HG02943 (cell line): ENCODE results near the gene WNT3A.

Experiments used
- ATAC-seq: cut with Tn5 transposase; IDR thresholded peaks from one replicate; pipeline ENCODE4 v1.9.1; 2021; ENCODE audit warnings: mild to moderate bottlenecking, low read depth, moderate library complexity; ENCODE audit not compliant: unreplicated experiment

Gene WNT3A

DNA sequence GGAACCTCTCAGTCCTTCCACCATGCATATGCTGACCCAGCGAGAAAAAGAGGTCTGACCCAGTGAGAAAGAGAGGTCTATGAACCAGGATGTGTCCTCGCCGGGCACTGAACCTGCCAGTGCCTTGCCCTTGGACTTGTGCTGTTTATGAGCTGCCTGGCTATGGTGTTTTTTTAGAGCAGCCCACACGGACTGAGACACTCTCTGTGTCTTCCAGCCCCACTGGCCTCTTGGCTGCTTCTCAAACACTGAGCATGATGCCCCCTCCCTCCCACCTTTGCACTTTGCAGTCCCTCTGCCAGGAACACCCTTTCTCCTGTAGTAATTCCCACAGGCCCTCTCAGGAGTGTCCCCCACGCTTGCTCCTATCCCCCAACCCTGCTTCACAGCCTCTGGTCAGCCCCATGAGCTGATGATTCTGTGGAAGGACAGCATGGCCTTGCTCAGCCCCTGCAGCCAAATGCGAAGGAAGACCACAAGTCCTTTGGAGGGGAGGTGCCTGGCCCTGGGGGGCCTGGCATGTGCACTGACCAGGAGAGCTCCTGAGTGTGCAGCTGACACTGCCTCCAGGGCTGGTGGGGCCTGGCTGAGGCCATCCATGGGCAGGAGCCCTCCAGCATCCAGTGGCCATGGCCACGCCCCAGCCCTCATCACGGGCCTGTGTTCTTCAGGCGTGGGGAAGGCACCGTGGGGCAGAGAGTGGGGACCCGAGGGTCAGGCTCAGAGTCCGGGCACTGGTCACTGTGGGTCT lies 23.8 kb downstream of the WNT3A start:
- ATAC-seq: no peak

- ATAC-seq: no peak
Observed at GRCh38 chr1:228031276-228031995, 24.6 kb downstream of the WNT3A start.

DNA sequence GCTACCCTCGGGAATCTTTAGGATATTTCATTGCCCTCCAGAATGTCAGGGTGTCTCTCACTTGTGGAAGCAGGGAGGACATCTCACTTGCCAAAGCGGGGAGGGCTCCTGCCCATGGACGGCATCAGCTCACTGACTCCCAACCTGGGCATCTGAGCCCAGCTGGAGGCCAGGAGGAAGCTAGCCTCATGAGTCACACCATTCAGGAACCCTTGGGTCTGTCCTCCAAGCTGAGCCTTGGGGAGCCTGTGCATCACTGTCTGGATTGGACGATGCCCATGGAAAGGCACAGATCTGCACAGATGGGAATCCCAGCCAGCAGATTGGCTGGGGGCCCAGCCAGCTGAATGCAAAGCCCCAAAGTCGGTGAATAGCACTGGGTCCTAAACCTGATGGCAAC lies 25.2 kb downstream of the WNT3A start:
- no peak for ATAC-seq

GRCh38 chr1:228033376-228033775 lies 26.6 kb downstream of the WNT3A start:
- no peak for ATAC-seq

- ATAC-seq: no peak
Observed at GRCh38 chr1:228034954-228035837, 28.4 kb downstream of the WNT3A start.

GRCh38 chr1:228035844-228036243 lies 29.0 kb downstream of the WNT3A start:
- no peak for ATAC-seq

GRCh38 chr1:228036701-228037231 lies 30.0 kb downstream of the WNT3A start:
- ATAC-seq: no peak

- no peak for ATAC-seq
Observed at GRCh38 chr1:228037401-228038386, 30.9 kb downstream of the WNT3A start.

DNA sequence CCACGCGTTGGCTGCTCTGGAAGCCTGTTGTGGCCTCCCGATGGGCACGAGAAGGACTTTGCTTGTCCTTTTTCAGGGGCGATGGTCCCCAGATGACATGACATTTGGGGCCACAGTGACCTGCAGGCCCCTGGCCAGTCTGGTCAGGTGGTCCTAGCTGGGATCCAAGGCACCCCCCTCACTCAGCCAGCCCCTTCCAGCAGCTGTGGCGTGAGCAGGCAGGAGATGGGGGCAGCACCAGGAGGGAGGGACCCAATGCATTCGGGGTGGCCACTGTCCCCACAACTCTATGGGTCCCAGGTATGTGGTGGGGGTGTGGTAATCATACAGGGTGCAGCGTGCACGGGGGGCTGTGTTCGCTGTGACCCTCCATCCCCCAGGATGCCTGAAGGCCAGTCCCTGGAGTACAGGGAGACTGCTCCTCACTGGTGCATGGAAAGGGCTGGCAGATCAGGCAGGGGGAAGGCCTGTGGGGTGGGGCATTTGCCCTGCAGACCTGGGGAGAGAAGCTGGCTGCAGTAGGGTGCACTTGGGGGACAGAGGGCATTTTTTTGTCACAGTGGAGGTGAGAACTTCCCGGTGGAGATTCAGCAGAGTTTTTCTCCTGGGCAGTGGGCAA lies 31.7 kb downstream of the WNT3A start:
- no peak for ATAC-seq

GRCh38 chr1:228039006-228039903 lies 32.5 kb downstream of the WNT3A start:
- no peak for ATAC-seq

GRCh38 chr1:228039986-228040385 lies 33.2 kb downstream of the WNT3A start:
- no peak for ATAC-seq

DNA sequence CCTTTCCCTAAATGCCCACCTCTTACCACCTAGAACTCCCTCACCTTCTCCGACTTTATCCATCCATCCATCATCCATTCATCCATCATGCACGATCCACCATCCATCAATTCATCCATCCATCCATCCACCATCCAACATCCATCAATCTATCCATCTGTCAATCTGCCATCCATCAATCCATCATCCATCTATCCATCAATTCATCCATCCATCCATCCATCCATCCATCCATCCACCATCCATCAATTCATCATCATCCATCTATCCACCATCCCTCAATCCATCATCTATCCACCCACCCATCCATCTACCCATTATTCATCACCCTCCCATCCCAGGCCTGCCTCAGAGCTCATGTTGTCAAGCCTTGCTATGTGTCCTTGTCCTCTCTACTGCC lies 34.5 kb downstream of the WNT3A start:
- ATAC-seq: no peak

DNA sequence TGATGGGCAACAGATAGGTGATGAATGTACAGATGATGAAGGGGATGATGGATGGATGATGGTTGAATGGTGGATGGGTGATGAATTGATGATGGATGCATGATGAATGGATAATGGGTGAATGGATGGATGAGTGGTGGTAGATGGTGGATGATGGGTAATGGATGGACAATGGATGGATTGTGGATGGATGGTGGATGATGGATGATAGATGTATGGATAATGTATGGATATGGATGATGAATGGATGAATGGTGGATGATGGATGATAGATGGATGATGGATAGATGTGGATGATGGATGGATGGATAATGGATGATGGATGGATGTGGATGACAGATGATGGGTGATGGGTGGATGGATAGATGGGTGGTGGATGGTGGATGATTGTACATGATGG lies 35.7 kb downstream of the WNT3A start:
- ATAC-seq: no peak

DNA sequence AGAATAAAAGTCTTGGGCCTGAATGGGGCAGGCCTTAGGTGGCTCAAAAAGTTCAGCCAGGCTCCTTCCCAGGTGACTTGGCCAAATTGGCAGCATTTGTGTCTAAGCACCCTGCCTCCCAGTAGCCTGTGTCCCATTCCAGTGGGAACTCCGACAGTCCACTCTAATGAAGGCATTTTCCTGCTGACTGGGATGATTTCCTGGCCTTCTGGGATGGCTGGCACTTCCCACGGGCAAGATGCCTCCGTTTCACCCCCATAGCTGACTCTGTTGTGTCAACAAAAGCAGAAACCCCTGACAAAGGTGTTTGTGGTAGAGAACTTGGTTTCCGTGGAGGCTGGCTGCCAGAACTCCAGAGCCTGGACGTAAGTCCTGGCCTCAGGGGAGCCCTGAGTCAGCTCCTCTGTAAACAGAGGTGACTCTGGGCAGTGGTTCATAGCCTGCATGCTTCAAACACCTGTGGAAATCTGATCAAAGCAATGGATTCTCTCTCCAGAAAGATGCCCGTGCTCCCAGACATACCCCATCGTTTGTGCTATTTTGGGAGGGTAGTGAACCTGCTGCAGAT lies 36.6 kb downstream of the WNT3A start:
- ATAC-seq: no peak

DNA sequence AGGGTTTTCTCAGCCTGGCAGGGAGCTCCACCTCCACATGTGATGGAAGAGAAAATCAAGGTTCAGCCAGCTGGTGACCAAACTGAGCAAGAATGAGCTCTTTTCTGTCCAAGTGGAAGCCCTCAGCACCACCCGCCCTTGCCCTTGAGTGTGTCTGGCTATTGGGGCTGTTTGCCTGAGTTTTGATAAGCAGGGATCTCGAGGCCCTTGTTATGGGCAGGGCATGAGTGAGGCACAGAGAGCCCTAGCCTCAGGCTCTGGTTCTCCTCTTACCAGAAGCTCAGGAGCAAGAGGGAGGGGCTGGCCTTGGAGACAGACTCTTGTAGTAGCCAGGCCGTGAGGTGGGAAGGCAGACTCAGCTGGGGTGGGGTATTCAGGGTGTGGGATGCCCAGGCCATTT lies 38.2 kb downstream of the WNT3A start:
- no peak for ATAC-seq

GRCh38 chr1:228045405-228045804 lies 38.6 kb downstream of the WNT3A start:
- ATAC-seq: no peak

- ATAC-seq: no peak
Observed at GRCh38 chr1:228045871-228046270, 39.1 kb downstream of the WNT3A start.
